ENCODE measurements around the gene LDHAL6A. TPM values are rescaled to one million over a fixed set of nuclear protein-coding genes. Genes with fewer than 3 reads are reported as not detected.

The LDHAL6A gene
- not detected in 2 replicates for total RNA-seq

DNA sequence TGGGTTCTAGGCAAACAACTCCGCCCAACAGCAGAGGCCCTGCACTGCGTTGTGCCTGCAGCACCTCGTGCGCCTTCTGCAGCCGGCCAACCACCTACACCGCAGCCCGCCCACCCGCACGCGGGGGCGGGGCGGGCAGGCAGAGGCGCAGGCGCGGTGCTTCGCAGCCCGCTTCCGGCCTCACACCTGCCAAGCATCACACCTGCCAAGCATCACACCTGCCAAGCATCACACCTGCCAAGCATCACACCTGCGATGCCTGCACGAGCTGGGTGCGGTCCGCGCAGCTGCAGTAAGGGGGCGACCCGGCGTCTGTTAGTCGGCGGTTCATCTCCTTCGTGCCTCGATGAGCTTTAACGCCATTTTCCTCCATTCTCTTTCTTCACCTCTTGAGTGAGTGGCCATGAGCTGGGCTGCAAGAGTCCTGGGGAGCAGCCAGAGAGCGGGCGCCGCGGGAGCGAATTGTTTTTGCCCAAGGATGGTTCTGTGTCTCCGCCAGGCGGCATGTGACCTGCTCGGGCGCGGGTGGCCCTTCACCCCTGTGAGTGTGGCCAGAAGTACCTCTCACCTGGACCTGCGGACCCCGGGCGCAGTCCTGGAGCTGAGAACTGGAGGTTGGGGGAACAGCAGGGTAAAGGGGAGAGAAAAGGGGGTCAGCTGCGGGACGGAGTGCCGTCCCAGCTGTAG lies at the start of gene LDHAL6A:
LDHAL6A (plus strand) TSS at position 171 of the 687 bp plus-strand sequence. CDS start 825 bp downstream, outside the sequence.

DNA sequence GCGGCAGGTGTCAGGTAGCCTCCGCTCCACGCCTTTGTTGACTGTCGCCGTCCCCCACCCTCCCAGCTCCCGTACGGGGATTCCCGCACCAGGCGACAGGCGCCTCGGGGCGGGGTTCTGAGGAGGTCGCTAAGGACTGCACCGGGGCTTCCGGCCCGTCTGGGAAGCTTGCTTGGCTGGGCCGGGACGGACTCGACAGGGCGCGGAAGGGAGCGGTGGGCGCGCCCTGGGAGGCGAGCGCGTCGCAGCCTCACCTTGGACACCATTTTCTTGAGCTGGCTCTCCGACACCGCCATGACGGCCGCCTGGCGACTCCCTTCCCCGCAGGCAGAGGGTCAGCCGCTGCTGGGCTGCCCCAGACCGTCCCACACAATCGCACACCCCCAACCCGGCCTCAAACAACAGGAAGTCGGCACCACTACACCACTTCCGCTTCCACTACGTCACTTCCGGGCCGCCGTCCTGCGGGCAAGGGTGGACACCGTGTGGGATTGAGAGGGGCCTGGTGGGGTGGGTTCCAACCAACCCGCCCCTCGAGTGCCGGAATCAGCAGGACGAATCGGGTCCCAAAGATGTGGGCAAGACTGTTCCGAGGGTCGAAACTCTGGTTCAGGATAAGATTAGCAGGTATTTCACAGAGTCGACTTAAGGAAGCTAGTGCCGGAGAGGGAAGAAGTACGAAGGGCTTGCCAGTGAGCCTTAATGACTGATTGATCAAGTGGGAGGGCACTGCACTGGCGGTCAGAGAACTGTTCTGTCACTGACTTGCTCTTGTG lies 71.1 kb downstream of the LDHAL6A start, which contains the start of gene TSG101:
TSG101 (minus strand) TSS at position 422 of the 776 bp plus-strand sequence; CDS start at position 296, 126 bp downstream.

Other genes with a start within 250 kb of the LDHAL6A start
- gene SAA4, start 219.1 kb upstream of the LDHAL6A start, total RNA-seq, result not detected in 2 replicates
- 0.30 TPM in 1 of 2 replicates, not detected in the other for gene SAA2, start 207.2 kb upstream of the LDHAL6A start, total RNA-seq
- gene SAA1, start 189.6 kb upstream of the LDHAL6A start, total RNA-seq, result not detected in 2 replicates
- gene HPS5, start 133.7 kb upstream of the LDHAL6A start, total RNA-seq, result 50.6 and 65.3 TPM in 2 replicates
- gene GTF2H1, start 133.3 kb upstream of the LDHAL6A start, total RNA-seq, result 78.1 and 81.1 TPM in 2 replicates
- gene LDHA, start 61.3 kb upstream of the LDHAL6A start, total RNA-seq, result 947 and 1,219 TPM in 2 replicates
- not detected in 2 replicates for gene LDHC, start 43.5 kb upstream of the LDHAL6A start, total RNA-seq
- gene TSG101, start 71.1 kb downstream of the LDHAL6A start, total RNA-seq, result 53.4 and 61.9 TPM in 2 replicates
- 32.1 and 34.4 TPM in 2 replicates for gene UEVLD, start 132.9 kb downstream of the LDHAL6A start, total RNA-seq
- 0.09 TPM in 1 of 2 replicates, not detected in the other for gene MISFA, start 143.9 kb downstream of the LDHAL6A start, total RNA-seq
- gene SPTY2D1, start 178.5 kb downstream of the LDHAL6A start, total RNA-seq, result 19.0 and 39.8 TPM in 2 replicates
- gene TMEM86A, start 242.9 kb downstream of the LDHAL6A start, total RNA-seq, result 1.3 and 1.8 TPM in 2 replicates